ENCODE data around the gene TCTN3.
"Not testable (repeated sequence)": the region's sequence is repeated elsewhere in the genome, so short reads cannot be mapped to it uniquely, and the experiment has no call there.

Gene TCTN3

DNA sequence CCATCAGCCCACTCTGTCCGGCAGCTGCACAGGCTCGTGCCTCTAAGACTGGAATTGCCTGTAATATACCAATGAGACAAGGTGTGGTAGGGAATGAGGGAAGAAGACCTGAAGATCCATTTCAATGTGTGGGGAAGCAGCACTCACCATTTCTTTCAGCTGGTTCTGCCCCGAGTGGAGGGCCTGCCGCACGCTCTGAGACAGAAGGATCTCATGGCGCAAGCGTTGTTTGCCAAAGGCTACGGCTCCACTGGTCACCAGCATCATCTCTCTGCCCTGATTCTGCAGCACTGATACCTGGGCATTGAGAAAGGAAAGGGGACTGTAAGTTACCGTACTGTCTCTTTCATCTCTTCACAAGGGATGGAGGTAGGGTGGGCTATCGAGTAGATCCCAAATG, 56.6 kb downstream of the TCTN3 start:
- no peak for DNase-seq (ENCODE audit: low read depth in 2 of 2, low spot score in 1 of 2)

DNA sequence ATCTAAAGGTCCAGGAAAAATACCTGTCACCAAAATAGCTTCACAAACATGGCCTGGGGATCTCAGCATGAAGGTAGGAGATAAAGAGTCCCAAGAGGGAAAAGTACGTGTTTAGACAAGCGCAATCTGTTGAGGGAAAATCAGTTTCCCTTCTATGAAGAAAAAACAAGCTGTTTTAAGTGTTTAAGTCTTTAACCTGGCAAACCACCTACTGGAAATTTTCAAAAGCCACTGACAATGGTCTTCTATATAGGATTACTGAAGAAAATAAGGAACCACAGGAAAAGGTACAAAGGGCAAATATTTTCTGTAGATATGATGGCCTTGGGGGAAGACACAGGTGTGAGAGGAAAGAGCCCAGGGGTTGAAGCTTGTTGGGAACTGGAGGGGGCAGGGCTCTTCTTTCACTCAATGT, 58.4 kb downstream of the TCTN3 start:
- DNase-seq (ENCODE audit: low read depth in 2 of 2, low spot score in 1 of 2): no peak

DNA sequence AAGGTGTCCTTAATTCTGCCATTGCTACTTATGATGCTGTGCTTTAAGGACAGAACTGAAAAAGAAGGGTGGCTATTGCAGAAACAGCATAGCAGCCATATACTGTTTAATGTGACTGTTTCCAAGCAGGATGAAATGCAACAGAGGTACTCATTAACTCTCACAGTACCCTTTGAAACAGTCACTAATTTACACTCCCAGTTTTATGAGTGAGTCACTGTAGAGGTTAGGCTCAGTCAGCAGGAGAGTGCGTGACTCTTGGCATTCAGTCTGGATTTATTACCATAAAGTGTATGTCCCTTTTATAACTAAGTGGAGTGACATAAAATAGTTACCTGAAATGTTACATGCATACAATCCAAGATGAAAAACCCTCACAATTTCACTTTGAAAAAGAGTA, 64.9 kb downstream of the TCTN3 start:
- no peak for DNase-seq (ENCODE audit: low read depth in 2 of 2, low spot score in 1 of 2)

DNA sequence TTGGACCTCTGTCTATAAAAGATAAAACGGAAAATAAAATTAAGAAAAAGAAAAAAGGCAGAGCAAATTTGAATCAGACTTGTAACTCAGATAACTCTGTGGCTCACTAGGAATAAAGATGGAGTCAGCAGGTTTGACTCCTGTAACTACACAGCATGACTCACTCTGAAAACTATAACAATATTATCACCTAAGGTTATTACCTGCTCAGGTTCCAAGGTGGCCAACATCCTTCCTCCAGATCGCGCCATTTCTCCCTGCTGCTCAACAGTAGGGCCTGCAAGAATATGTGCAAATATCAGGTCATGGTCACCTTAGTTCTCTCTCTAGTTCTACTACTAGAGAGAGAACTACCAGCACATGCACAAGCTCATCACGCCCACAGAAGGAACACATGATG, 67.2 kb downstream of the TCTN3 start:
- no peak for DNase-seq (ENCODE audit: low read depth in 2 of 2, low spot score in 1 of 2)

DNA sequence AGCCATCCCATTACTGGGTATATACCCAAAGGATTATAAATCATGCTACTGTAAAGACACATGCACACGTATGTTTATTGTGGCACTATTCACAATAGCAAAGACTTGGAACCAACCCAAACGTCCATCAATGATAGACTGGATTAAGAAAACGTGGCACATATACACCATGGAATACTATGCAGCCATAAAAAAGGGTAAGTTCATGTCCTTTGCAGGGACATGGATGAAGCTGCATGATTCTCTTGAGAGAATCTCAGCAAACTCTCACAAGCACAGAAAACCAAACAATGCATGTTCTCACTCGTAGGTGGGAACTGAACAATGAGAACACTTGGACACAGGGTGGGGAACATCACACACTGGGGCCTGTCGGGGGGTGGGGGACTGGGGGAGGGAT, 73.3 kb downstream of the TCTN3 start:
- not testable (repeated sequence) for DNase-seq (ENCODE audit: low read depth in 2 of 2, low spot score in 1 of 2)

DNA sequence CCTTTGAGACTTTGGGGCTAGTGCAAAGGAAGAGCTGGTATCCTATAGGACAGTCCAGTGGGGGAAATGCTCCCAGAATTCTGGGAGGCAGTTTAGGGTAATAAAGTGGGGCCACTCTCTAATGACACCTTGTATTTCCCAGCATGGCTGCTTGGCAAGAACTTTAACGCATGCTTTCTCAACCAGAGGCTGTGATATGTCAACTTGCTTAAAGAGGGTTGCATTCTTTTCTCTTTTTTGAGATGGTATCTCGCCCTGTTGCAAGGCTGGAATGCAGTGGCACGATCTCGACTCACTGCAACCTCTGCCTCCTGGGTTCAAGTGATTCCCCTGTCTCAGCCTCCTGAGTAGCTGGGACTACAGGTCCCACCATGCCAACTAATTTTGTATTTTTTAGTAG, 75.6 kb downstream of the TCTN3 start:
- DNase-seq (ENCODE audit: low read depth in 2 of 2, low spot score in 1 of 2): no peak

DNA sequence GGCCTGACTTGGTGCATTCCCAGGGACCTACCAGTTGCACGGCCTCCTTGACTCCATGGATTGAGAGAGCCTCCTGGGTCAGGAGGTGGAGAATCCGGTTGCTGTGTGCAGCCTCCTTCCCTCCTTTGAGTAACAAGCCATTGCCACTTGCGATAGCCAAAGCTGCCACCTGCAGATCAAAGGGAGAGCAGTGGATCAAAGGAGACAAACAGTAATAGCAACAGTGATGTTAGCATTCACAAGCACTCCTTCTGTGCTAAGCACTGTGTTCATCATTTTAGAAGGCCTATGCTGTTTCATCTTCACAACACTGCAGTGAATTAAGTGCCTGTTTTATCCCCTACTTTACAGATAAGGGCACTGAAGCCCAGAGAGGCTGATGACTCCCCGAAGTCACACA, 77.3 kb downstream of the TCTN3 start:
- DNase-seq (ENCODE audit: low read depth in 2 of 2, low spot score in 1 of 2): no peak
